Endometrial microvascular endothelial cells (primary cell): ENCODE data around the gene PITPNM1. TPM values are rescaled to one million over a fixed set of nuclear protein-coding genes. Genes with fewer than 3 reads are reported as not detected.
"Not testable (repeated sequence)": the region's sequence is repeated elsewhere in the genome, so short reads cannot be mapped to it uniquely, and the experiment has no call there.

Source experiments
- in situ Hi-C: cut with HindIII; loops from 2 replicates; pipeline ENCODE4 v1.10.0; 2017; ENCODE audit warnings: low sequenced_read_pairs, low pct_unique_long_range_greater_than_20kb; ENCODE audit errors: inconsistent ontology term
- total RNA-seq: library from RNA; depleted of rRNA; stranded (reverse); fragments of >200 nt; gene quantifications from one replicate; pipeline ENCODE4 v1.2.3, GENCODE V29; 2015; ENCODE audit errors: inconsistent ontology term

The PITPNM1 gene
- total RNA-seq, 1 donor from 2014 or later, result 12.5 TPM

DNA sequence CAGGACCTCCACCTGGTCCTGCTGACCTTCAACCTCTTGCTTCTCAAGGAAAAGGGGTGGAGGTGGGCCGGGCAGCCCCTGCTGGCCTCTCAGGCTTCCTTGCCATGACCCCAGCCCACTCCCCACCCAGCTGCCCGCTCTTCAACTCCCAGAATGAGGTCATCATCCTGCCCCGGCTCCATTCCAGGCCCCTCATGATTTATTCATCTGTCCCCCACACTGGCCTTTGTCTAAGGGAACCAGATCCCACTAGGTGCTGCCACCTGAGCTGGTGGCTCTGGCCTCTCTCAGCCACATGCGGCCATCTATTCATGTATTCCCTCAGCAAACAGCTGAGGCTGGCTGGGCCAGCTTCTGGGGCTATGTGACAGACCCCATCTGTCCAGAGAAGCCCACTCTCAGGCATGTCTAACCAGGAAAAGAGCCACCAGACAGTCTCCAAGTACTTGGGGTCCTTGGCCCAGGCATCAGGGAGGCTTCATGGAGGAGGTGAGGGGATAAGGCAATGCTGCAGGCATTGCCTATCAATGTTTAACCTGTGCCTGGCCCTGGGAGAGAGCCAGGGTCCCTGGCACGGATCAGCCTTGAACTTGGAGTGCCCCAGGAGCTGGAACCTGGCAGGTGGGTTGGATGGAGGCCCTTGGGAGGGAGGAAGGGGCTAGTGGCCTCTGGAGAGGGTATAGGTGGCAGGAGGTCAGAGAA lies 20.3 kb upstream of the PITPNM1 start:
- in situ Hi-C loops, result no loop called here

DNA sequence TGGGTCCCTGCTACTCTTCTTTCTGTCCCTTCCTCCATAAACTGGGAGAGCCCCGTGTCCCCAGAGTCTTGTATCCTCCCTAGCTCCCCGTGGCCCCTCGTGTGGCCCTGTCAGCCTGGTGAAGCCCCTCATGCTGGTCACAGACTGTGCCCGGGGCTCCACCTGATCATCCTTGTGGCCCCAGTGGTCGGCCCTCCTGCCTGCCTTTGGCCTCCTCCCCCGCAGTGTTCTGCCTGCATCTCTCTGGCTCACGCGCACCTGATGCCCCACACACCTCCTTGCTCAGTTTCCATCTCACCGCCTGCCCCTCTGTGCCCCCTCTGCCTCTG lies 19.3 kb upstream of the PITPNM1 start:
- in situ Hi-C loops, result no loop called here

DNA sequence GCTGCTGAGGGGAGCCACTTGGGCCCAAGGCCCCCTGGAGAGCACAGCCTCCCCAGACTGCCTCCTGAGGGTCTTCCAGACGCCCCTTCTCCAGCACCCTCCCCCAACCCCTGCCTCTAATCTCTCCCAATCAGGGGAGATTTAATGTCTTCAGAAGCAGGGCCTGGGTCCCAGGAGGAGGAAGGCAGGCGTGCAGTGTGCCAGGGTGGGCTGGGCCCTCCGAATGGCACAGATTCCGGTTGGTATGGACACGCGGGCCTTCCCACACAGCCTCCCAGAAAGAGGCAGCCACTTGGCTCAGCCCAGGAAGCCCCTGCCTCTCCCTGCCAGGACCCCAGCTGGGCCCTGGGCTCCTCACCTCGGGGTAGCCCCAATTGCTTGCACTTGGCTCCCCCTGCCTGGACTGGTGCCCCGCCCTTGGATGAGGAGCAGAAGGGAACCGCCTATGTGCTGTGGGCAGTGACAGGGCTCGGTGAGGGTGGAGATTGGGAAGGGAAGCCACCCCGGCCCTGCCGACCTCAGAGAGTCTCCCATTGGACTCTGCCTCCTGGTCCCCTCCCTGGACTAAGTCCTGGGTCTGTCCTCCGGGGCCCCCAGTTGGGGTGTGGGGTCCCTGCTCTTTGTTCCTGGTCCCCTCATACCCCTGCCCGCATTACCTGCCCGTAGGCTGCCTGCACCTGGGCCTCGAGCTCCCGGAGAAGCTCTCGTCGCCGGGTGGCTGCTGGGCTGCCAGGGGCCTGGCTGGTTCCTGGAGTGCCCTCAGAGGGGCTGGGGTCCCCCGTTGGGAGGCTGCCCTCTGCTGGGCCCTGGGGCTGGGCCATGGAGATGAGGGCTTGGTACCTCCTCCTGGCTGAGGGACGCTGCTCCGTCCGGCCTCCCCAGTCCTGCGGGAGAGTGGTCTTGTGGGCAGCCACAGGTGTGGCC lies 18.7 kb upstream of the PITPNM1 start:
- in situ Hi-C loops, result no loop called here

DNA sequence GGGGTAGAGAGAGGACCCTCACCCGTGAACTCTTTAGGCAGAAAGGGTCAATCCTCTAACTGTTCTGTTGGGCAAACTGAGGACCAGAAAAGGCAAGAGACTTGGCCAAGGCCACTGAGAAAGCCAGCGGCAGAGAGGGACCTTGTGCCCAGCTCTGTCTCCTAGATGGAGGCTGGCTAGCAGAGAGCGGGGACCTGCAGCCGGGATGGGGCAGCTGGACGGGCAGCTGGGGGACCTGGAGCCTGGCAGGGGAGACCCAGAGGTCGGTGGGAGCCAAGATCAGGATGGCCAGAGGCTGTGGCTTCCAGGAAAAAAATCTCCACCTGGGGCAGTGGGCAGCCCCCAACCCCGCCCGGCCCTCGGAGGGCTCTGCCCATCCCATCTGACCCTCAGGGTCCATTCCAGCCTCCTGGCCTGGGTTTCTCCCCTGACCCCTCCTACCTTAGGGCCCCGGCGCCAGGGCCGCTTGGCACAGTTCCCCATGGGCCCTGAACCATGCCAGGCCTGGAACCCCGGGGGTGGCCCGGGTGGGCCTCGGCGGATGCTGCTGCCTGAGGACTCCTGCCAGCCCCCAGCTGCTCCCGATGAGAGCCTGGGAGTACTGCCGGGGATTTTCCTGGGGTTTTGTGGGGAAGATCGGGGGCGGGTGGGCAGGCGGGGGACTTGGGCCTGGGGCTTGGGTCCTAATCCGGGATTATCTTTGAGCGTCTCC lies 17.8 kb upstream of the PITPNM1 start, which contains the start of gene CABP2:
TSS of gene CABP2 (minus strand) at position 603 of the 712 bp plus-strand sequence. CDS start at position 483, 120 bp downstream.
- in situ Hi-C loops, result no loop called here

DNA sequence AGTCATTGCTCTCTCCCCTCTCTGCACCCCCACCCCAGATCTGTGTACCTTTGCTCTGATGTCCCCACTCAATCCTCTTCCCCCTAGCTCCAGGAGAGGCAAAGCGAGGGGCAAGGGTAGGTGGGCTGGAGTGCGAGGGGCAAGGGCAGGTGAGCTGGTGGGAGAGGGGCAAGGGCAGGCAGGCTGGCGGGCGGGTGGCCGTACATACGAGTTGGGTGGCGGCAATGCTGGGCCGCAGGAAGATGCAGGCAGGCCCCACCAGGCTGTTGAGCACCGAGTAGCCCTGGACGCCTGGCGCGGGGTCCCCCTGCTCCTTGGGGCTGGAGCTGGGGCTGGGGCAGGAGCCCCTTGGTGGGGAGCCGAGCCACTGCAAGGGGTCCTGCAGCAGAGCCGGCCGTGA lies 17.2 kb upstream of the PITPNM1 start:
- in situ Hi-C loops, result no loop called here

DNA sequence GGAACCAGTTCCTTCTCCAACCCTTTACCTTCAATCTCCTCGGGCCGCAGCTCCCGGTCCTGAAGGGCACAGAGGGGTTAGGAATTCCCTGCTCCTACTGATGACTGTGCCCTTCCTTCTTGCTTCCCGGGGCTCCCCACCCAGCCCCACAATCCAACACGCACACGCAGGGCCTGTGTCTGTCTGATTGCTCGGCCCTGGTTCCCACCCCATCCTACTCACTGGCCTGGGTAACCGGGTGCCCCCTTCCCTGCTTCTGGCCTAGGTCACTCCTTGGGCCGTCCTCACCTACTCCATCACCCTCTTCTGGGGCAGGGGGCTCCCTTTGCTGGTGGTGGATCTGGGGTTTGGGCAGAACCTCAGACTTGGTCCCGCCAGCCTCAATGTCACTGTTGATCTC lies 16.8 kb upstream of the PITPNM1 start:
- in situ Hi-C loops, result no loop called here

DNA sequence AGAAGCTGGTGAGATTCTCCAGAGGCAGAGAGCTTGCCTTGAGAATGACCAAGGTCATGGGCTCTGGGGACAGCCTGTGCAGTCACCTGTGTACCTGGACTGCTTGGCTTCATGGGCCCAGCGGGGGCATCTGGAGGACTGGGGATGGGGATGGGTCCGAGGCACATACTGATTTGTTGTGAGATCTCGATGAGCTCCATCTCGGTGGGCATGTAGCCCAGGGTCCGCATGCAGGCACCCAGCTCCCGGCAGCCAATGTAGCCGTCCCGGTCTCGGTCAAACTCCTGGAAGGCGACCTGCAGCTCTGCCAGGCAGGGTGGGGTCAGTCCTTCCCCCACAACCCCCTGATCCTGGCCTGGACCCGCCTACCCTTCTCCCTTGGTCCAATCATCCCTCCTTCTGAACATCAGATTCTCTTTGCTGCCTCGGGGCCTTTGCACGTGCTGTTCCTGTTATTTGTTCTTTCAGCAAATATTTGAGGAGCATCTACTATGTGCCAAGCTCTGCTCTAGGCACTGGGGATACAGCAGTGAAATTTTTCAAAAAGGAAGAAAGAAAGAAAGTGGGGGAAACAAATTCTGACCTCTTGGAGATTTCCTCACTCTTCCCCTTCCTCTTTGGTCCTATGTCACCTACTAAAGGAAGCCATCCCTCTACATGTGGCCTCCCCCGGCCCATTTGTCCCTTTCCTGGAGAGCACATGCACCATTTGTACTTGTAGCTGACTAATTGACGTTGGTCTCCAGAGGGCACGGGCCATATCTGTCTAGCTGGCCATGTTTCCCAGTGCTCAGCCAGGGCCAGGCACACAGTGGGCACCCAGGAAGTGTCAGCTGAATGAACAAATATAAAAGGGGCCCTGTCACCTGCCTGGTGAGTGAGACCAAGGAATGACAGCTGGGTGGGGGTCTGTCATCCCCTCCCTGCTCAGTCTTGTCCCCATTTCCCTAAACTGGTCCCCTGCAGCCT lies 16.0 kb upstream of the PITPNM1 start:
- in situ Hi-C loops, result no loop called here

DNA sequence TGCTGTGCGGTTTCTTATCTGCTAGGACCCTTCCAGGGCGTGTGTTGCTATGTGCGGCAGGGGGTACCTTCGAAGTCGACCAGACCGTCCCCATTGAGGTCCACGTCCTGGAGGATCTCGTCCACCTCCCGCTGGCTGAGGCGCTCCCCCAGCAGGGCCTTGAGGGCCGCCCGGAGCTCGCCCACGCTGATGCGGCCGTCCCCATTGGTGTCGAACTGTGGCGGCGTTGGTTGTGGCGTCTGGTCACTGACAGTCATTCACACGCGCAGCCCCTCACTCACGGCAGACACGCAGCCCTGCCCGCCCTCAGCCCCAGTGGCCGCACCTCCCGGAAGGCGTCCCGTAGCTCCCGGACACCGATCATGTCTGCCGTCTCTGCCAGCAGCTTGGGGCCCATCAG lies 14.6 kb upstream of the PITPNM1 start:
- in situ Hi-C loops, result no loop called here

DNA sequence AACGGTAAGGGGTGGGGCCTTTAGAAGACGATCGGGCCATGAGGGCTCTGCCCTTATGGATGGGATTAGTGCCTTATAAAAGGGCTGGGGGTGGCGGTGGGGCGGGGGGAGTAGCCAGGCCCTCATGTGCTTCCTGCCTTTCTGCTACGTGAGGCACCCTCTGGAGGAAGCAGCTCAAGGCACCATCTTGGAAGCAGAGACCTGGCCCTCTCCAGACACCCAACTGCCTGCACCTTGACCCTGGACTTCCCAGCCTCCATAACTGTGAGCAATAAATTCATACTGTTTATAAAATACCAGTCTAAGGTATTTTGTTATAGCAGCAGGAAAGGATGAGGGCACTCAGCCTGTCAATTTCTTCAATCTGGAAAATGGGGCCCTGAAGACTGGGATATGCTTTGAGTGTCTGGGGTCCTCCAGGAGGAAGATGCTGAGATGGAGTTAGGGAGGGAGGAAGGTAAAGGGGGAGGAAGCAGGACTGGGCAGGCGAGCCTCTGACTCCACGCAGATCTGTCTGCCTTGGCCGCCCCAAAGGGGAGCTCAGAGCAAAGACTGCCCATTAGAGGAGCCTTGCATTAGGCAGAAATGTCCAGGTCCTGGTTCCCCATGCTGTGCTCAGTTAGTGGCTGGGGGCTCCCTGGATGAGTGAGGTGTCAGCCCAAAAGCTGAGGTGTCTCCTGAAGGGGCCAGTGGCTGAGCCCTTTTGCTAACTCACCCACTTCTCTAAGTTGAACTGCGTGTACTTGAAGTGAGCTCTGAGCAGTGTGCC lies 12.8 kb upstream of the PITPNM1 start:
- in situ Hi-C loops, result no loop called here

DNA sequence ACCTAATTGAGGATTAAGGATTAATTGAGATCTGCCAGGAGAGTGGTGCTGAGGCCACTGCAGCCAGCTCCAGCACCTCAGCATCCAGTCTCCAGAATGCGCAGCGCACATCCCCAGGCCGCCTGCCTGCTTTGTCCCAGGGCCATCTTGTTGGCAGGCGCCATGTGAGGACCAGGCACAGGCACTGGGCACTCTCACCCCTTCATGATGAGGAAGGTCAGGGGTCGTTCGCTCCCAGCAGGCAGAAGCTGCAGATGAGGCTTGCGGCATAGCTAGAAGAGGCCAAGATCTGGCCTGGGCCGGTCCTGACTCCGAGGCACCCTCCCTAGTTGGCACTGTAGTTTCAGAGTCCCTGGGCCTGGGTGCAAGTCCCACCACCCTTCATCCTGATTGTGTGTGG lies 11.6 kb upstream of the PITPNM1 start:
- in situ Hi-C loops, result no loop called here

DNA sequence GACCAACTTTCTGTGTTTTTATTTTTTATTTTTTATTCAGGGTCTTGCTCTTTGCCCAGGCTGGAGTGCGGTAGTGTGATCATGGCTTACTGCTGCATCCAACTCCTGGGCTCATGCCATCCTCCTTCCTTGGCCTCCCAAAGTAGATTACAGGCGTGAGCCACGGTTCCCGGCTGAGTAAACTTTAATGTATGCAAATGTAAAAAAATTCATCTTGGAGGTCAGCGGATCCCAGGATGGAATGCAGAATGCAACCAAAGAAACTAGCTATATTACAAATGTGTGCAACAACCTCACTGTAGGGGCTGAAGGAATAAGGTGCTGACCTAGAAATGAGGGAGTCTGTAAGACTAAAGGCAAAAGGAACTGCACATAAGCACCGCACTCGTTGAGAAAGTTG lies 9.0 kb upstream of the PITPNM1 start:
- in situ Hi-C loops, result no loop called here

DNA sequence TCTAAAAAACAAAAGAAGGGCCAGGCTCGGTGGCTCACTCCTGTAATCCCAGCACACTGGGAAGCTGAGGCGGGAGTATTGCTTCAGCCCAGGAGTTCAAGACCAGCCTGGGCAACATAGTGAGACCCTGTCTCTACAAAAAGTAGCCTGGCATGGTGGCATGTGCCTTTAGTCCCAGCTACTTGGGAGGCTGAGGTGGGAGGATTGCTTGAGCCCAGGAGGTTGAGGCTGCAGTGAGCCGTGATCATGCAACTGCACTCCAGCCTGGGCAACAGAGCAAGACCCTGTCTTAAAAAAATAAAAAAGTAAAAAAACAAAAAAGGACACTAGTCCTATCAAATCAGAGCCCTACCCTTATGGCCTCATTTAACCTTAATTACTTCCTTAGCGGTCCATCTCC lies 6.4 kb upstream of the PITPNM1 start:
- in situ Hi-C loops, result not testable (repeated sequence)

DNA sequence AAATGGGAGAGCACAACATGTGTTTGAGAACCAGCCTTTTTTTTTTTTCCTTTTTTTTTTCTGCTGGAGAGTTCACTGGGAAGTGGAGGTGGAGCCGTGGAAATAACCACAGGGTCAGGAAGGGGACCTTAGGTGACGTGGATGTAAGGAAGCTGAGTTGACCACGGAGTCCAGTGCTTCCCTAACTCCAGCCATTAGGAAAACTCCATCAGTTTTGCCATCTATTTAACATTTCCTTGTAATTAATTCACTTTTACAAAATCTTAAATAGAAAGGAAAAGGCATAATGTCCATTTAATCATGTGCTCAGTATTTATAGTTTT lies 4.8 kb upstream of the PITPNM1 start:
- in situ Hi-C loops, result no loop called here

DNA sequence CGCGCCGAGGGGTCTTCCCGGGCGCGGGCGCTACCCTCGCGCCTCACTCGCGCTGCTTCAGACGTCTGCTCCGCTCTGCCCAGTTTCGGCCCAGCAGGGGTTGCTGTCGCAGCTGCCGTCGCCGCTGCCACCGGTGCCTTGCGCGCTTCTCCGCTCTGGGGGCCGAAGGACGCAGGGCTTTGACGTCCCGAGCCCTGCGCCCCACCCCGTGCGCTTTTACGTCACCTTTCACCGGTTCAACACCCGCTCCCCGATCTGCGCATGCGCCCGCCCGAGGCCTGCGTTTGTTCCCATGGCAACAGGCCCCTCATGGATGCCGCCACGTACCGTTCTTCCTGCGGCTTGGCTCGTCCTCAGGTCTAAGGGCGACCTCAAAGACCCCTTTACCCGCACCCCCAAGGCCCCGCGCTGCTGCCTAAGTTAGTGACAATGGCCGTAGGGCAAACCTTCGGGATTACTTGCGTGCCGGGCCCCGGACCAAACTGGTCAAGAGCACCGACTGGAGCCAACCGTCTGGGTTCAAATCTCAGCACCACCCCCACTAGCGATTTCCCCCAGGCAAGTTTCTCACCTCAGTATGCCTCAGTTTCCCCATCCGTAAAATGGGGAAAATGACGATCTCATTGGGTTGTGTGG lies 3.4 kb upstream of the PITPNM1 start:
- in situ Hi-C loops, result no loop called here

DNA sequence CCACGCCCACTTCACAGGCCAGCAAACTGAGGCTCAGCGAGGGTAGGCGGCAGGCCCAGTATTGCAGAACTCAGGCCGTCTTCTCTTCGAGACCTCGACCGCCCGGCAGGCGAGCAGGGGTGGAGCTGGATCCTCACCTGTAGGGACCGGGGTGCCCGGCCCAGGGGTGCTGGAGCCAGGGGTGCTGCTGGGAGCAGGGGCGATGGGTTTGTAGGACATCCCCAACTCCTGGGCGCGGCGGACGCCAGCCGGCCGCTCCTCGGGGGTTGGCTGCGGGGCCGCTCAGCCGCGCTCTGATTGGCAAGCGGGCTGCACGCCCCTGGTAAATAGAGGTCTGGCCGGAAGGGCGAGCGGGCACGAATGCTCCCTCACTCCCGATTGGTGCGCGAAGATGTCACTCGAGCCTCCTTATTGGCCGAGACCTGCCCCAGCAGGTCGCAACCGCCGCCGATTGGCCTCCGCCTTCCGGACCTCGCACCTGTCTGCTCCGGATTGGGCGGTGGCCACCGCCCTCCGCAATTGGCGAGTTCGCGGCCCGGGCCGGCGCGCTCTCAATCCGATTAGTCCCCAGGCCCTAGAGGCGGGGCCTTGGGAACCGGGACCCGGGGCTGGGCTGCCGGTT lies 2.8 kb upstream of the PITPNM1 start, which contains the start of gene CDK2AP2:
TSS of gene CDK2AP2 (minus strand) at position 299 of the 622 bp plus-strand sequence. CDS start at position 219, 80 bp downstream.
- in situ Hi-C loops, result no loop called here

DNA sequence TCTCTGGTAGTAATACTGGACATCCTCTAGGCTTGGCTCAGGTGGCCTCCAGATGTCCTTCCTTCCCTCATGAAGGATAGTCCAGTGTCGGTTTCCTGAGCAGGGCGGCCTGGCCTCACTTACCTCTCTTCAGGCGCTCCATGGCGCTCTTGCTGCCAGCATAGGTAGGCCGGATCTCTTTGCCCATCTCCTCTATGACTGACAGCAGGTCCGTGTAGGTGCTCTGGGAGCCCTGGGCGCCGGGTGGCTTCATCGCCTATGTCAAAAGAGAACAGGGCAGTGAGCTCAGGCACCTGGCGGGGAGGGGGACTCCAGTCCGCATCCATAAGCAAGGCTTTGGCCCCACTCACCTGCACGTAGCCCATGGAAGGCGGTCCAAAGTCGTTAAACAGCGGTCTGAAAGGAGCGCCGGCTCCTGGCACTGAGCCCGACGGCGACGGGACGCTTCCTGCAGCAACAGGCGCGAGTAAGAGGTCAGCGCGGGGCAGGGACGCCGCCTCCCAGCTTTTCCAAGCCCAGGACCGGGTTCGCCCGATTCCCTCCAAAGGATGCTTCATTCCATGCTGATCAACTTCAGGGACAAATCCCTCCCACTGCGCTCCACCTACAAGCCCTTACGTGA lies 2.2 kb upstream of the PITPNM1 start:
- in situ Hi-C loops, result no loop called here
